A172 (cell line): ENCODE results near the gene PPP1R13B. TPM values are rescaled to one million over a fixed set of nuclear protein-coding genes. Genes with fewer than 3 reads are reported as not detected.
A peak's percentile ranks its signal among the peaks of the same experiment; 100 is the strongest.
"Not testable (repeated sequence)": the region's sequence is repeated elsewhere in the genome, so short reads cannot be mapped to it uniquely, and the experiment has no call there.

Experiments
- DNase-seq: peaks from one replicate; pipeline ENCODE4 v3.0.0-alpha.2; 2015; ENCODE audit warnings: low spot score
- total RNA-seq: library from RNA; depleted of rRNA; stranded (reverse); fragments of >200 nt; shearing (Covaris generic); gene quantifications from 2 replicates; pipeline ENCODE4 v1.2.3, GENCODE V29; 2014

PPP1R13B gene
- total RNA-seq, 1 experiment from 2014 or later, result 4.8 TPM

DNA sequence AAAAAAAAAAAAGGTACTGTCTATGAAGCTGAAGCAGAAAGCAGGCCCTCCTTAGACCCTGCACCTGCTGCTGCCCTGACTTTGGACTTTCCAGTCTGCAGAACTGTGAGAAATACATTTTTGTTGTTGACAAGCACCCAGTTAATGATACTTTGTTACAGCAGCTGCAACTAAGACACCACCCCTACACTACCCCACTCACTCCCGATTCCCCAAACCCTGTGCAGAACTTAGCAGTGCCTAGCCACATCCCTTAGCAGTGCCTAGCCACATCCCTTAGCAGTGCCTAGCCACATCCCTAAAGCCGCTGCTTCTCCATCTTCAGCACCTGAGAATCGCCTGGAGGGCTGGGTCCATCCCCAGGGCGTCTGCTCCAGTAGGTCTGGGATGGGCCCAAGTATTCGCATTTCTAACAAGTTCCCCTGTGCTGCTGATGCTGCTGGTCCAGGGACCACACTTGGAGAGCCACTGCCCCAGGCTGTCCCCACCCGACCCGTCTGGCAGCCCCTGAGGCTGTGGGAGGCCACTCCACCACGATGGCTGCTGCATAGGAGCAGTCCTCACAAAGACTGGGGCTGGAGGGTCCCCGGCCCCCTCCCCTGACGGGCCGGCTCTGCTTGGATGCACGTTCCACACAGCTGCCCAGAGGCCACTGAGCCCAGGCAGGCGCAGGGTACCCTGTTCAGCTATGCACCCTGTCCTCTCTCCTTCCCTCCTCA is 10.8 kb upstream of the PPP1R13B start:
- DNase-seq, result no peak

DNA sequence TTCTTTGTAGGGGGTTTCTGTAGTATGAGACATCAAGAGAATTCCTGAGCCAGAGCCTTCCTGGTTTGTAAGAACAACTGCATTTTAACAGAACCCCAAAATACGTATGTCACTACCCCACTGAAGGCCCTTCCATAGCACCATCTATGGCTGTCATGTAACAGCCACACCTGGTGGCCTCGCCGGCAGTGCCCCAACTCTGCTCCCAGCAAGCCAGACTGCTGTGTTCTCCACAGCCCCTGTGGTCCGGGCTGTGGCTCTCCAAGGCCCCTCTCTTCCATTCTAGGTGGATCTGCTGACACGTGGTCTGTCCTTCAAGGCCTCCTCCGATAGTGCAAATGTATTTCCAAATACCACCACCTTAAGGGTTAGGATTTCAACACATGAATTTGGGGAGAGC is 9.9 kb upstream of the PPP1R13B start:
- no peak for DNase-seq

DNA sequence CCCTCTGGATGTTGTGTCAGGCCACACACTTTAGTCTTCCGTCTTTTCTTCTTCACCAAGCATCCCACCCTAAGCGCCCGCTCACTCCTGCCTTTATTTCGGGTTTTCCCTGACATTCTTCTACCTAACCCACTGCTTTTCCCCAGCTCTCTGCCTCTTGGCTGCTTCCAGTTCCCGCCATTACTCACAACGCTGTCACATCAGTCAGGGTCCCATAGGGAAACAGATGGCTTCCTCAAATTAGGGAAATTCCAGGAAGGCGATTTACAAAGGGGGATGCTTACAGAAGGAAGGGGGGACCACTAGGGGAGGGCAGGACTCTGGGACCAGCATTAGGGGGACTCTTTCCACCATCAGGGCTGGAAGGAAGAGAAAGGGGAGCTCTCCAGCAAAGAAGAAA is 9.2 kb upstream of the PPP1R13B start:
- DNase-seq, result no peak

DNA sequence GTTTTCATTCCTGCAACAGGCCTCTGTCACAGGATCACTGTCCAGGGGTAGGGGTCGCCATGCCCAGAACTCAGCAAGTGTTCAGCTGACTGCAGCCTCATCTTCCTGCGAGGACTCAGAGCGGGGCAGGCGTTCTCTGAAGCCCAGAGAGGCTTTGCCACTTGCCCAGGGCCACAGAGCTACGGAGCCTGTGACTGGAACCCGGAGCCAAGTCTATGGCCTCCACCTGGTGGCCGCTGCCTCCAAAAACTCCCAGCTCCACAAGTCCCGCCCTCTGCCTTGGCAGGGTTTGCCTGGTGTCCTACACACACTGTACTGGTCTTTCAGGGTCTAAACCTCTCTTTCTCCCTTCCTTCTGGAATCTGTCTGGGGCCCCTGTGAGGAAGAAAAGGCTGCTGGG is 8.7 kb upstream of the PPP1R13B start:
- DNase-seq, result no peak

- no peak for DNase-seq
Measured at GRCh38 chr14:103855734-103856095, 8.3 kb upstream of the PPP1R13B start.

GRCh38 chr14:103854822-103855733 is 7.7 kb upstream of the PPP1R13B start:
- DNase-seq, result no peak

DNA sequence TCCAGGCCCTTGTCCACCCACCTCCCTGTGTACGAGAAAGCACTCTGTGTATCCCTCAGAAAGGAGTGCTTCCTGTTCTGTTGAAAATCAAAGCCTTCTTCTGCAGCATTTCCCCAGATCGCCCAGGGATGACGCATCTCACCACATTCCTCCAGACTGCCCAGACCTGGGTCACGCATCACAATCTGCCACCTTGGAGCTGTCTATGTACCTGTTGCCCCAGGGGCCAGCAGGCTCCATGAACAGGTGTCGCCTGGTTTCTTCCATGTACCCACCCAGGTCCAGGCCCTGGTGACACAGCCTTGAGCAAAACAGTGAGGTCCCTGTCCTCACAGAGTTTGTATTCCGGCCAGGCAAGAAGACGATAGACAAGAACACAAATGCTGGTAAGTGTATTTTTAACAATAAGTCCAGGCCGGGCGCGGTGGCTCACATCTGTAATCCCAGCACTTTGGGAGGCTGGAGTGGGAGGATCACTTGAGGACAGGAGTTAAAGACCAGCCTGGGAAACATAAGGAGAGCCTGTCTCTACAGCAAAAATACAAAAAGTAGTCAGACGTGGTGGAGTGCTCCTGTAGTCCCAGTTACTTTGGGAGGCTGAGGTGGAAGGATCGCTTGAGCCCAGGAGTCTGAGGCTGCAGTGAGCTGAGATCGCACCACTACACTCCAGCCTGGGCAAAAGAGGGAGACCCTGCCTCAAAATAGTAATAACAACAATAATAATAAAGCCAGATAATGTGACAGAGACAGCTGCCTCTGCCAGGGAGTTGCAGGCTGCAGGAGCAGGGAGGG is 6.8 kb upstream of the PPP1R13B start:
- DNase-seq, result no peak

DNA sequence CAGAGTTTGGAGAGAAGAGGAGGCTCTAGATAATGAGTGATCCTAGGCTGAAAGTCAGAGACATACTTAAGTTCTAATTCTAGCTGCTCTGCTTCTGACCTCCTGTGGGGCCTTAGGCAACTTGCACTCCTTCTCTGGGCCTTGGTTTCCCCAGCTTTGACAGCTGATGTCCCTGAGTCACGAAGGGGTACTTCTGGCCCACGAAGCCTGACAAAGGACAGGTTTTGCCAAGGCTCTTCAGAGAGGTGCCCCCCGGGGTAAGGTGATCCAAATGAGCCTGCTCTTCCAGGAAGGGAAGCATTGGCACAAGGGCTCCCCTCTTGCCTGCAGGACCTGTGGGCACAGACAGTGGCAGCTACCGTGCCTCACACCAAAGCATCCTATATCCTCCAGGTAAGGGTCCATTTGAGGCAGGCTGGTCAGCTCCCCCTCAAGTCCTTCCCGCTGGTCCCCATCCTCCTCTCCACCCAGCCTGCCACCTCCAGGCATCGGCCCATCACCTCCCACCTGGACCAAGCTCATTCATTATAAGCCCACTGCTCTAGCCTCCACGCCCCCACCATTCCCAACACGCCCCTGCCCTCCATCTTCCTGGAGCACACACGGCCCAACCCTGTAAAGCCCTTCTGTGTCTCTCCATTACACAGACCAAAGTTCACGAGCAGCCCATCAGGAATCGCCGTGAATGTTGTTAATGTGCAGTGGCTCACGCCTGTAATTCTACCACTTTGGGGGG is 1.9 kb upstream of the PPP1R13B start:
- DNase-seq, result no peak

GRCh38 chr14:103848175-103849077 is 1.1 kb upstream of the PPP1R13B start:
- DNase-seq, result no peak

DNA sequence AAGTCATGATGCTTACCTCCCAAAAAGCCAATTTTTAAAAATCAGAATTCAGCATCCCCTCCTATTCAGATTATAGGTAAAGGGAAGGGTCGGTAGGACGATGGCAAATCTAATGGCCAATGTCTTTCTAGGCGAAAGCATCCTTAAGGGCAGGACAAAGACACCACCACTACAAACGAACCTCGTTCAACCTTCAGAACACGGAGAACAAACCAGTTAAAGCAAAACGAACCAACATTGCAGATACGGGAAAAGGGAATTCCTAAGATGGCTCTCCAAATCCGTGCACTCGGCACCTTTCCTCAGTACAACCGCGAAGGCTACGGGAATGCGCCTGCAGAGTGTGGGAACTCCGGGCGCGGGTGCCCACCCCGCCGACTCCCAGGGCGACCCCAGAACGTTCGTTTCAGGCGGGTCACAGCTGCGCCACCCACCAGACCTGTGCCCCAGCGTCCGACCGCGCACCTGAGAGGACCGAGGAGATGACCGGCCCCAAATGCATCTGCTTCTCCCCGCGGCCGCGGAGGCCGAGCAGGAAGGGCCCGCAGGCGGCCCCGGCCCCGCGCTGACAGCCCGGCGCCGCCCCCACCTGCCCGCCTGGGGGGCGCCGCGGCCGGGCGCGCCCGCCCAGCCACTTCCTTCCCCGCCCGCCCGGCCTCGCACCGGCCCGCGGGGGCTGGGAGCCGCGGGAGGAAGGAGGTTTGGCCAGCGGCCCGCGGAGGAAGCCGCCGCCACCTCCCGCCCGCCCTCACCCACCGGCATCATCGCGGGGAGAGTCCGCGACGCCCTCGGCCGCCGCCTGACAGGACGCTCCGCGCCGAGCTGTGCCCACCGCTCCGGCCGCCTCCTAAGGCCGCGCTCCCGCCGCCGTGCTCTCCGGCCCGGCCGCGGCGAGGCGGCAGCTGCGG is 578 bp downstream of the PPP1R13B start:
- peak; percentile 3 for DNase-seq

DNA sequence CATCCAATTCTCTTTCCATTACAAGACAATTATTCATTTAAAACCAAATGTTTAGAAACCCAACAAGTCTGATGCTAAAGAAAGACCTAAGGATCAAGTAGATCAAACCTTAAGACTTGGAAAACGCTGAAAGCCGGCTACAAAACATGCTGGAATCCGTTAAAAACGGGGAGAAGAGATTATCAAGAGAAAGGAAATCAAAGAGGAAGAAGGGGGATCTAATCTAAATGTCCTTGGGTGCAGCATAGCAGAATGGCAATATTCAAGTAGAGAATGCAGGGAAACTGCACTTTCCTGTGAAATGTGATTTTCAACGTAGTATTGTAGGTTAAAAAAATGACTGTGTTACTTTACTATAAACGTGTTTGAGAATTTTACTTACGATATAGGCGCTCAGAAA is 1.3 kb downstream of the PPP1R13B start:
- no peak for DNase-seq

DNA sequence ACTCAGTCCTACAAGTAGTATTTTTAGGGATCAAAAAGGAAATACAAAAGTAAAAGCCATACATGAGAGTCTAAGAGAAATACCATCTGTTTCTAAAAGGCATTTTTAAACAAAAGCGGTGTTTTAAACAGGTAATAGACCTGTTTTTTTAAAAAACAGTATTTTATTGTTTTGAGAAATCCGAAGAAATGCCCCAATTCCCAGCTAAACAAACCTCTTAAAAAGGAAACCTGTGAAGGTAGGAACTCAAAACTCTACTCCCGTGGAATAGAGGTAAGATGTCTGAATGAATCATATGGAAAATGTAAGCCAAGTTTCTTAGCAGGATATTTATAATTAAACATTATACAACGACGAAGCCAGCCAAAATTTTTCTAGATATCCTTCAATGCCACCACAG is 2.0 kb downstream of the PPP1R13B start:
- no peak for DNase-seq

DNA sequence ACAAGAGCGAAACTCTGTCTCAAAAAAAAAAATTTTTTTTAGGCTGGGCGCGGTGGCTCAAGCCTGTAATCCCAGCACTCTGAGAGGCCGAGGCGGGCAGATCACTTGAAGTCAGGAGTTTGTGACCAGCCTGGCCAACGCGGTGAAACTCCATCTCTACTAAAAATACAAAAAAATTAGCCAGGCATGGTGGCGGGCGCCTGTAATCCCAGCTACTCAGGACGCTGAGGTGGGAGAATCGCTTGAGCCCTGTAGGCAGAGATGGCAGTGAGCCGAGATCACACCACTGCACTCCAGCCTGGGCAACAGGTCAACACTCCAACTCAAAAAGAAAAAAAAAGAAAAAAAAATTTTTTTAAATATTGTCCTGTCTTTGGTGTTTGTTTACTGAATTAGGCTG is 6.1 kb downstream of the PPP1R13B start:
- DNase-seq, result not testable (repeated sequence)

DNA sequence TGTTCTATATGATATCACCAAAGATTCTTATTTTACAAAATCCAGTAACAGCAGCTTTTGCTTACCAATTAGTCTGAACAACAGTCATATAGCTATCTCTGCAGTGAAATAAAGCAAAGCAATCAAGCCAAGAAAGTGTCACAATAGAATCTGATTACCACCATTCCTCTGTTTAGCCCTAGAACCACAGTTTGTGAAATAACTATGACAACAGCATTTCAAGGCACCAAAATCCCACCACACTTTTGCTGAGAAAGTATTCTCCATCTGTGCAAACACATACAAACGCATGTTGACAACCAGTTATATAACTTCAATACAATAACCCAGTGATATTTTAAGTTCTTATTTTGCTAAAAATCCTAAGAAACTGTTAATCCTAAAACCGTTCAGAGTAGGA is 7.4 kb downstream of the PPP1R13B start:
- no peak for DNase-seq

DNA sequence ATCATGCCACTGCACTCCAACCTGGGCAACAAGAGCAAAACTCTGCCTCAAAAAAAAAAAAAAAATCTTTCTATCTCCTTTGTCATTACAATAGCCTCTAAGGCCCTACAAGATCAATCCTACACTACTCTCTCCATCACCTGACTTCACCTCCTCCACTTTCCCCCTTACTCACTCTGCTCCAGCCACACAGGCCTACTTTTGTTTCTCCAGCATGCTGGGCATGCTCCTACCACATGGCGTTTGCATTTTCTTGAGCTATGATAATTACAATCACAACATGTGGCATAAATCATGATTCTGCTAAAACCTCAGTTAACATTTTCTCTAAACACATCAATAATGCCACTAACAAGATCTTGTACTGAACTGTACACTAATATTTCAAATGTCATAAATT is 7.8 kb downstream of the PPP1R13B start:
- DNase-seq, result no peak

- DNase-seq, result no peak
Measured at GRCh38 chr14:103838117-103838516, 9.3 kb downstream of the PPP1R13B start.

DNA sequence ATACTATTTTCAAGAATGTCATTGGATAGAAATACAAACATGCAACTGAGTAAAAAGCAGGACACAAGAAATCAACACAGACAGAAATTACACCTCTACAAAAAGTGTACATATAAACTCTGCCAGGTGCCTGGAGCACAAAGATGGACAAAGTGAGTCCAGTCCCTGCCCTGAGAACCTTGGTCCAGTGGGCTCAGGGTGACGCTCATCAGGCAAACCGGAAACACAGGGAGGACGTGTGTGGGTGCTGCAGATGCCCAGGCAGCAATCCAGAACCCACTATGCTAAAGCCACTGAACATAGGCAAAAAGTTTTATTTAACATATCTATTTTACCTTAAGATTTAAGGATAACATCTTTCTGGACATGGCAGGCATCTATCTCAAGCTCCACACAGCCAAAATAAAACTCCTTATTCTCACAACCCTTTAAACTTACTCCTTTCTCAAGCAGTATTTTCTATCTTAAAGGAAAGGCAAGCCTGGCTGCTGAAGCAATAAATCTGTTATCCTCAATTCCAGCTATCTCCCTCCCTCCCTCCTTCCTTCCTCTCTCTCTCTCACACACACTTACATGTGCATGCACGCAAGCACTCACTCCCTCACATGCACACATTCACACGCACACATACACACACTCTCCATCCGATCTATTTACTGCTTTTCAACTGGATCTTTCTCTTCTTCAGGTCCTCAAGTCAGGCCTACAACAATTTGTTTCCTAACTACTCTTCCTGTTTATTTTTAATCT is 10.2 kb downstream of the PPP1R13B start:
- no peak for DNase-seq

DNA sequence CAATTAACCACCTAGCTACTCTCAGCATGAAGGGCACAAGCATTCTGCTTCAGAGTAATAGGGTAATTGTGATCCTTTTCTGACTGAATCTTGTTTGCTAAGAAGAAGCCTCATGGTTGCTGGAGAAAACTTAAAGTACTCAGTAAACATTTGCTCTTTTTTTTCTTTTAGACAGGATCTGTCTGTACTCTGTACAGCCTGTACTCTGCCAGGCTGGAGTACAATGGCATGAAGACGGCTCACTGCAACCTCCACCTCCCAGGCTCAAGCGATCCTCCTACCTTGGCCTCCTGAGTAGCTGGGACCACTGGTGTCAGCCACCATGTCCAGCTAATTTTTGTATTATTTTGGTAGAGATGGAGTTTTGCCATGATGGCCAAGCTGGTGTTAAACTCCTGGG is 12.4 kb downstream of the PPP1R13B start:
- no peak for DNase-seq

DNA sequence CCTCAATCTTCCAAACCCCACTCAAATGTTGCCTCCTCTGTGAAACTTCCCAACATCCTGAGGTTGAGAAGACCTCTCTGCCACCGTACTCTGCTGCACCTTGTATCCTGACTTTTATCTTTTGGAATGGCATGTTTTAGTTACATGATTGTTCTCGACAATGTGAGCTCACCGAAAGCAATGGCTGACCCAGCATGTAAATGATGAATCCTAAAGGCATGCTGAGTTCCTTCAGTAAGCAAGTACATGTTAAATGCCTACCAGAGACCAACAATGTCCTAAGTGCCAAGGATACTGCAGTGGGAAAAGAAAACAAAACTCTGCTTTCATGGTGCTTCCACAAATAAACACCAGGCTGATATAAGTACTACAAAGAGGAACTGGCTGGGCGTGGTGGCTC is 13.7 kb downstream of the PPP1R13B start:
- no peak for DNase-seq
